Cardiac fibroblast (primary cell): Measurements from ENCODE around the gene GAS2L1.

Experiments used
- DNase-seq, 2 donors: peaks; one replicate each; pipeline versions ENCODE4 v3.0.0 to v3.0.0-alpha.2; 2010; ENCODE audit warnings: low read depth in 2 of 2
- H3K4me3 ChIP-seq, 2 donors: replicated peaks in 1 of 2; 1 replicate in 1 of 2; 2 replicates in 1 of 2; pipeline ENCODE4 v1.5.1; 2011; ENCODE audit warnings: low read depth in 2 of 2, low read length in 2 of 2, mild to moderate bottlenecking in 2 of 2, moderate library complexity in 1 of 2
- CTCF ChIP-seq: IDR thresholded peaks from one replicate; pipeline ENCODE4 v1.5.1; 2011; ENCODE audit warnings: low read depth, mild to moderate bottlenecking, low read length, inconsistent platforms

GAS2L1 gene

GRCh38 chr22:29298641-29299040, 7.8 kb upstream of the GAS2L1 start:
- no peak for TF ChIP-seq CTCF
- H3K4me3 ChIP-seq, result no peak overlapping the region
- DNase-seq, result no peak

- no peak for DNase-seq
- no peak for TF ChIP-seq CTCF
- no peak overlapping the region for H3K4me3 ChIP-seq
Observed at GRCh38 chr22:29299136-29299900, 7.1 kb upstream of the GAS2L1 start.

GRCh38 chr22:29300467-29300806, 6.0 kb upstream of the GAS2L1 start:
- DNase-seq, result no peak
- H3K4me3 ChIP-seq, result no peak overlapping the region
- TF ChIP-seq CTCF, result no peak

GRCh38 chr22:29300807-29301601, 5.4 kb upstream of the GAS2L1 start:
- TF ChIP-seq CTCF, result no peak
- no peak overlapping the region for H3K4me3 ChIP-seq
- no peak for DNase-seq

GRCh38 chr22:29301716-29302401, 4.6 kb upstream of the GAS2L1 start:
- H3K4me3 ChIP-seq, result no peak overlapping the region
- no peak for DNase-seq
- no peak for TF ChIP-seq CTCF

- DNase-seq, result no peak
- no peak for TF ChIP-seq CTCF
- no peak overlapping the region for H3K4me3 ChIP-seq
Observed at GRCh38 chr22:29302402-29302680, 4.1 kb upstream of the GAS2L1 start.
